ENCODE measurements around the gene PRKCE. TPM values are rescaled to one million over a fixed set of nuclear protein-coding genes. Genes with fewer than 3 reads are reported as not detected.

Gene PRKCE
- total and polyA plus RNA-seq, 2 of the 8 experiments (the other 6 are each of a cell fraction or from before 2014, with no cell fraction given): 0.54 to 2.1 TPM

DNA sequence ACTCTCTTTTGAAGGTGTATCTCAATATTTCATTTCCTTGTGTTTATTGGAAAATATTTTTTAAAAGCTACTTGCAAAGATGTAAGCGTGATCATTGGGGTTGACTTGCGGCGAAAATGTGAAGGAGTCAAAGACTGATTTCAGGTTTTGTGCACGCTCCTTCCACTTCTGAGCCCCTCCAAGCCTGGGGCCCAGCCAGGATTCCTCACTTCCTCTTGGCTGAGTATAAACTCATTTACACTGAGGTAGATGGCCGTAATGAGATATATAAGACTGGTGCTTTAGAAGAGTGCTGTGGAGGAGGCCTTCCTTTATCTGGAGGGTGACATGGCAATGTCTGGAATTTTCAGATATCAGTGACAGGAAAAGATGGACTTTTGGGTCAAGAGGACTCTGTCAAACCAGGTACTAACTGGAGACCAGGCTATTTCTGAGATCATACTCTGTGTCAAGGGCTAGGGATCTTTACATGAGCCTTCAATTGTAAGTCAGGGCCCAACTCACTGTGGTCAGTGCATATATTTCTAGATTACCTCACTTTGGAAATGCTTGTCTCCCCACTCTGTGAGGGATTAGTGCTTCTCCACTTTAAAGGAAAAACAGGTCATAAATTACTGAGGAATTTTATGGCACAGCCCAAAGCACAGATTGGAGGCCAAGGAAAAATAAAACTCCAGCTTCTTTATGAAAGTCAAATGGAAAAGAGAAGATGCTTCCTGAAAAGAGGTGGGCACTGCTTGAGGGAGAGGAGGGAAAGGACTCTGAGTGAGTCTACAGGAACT lies 22.8 kb downstream of the PRKCE start (continued):
- TF ChIP-seq USF2 (IDR thresholded peaks at IDR 0.05; ENCODE audit: low read length) (no peak), SP1 (IDR thresholded peaks at IDR 0.05; ENCODE audit: low read depth, low read length) (no peak), GABPA (IDR thresholded peaks at IDR 0.05; ENCODE audit: borderline replicate concordance, insufficient read depth, low read length) (no peak), CBX5 (IDR thresholded peaks at IDR 0.05; ENCODE audit: low read depth, low read length) (no peak)
